H1 (cell line): ENCODE data around the gene PLEKHH2. TPM values are rescaled to one million over a fixed set of nuclear protein-coding genes. Genes with fewer than 3 reads are reported as not detected.

ENCODE experiments used
- CTCF ChIA-PET: fragments of 300-600 bp; sonication (Branson Sonifier 250); formaldehyde crosslinking; loops from one replicate; lab custom pipeline; 2021; ENCODE audit not compliant: partially characterized antibody; lab: Charles Lee
- POLR2A ChIA-PET: fragments of 300-600 bp; sonication (Branson Sonifier 250); formaldehyde crosslinking; loops from one replicate; lab custom pipeline; 2021; ENCODE audit warnings: inconsistent platforms; ENCODE audit not compliant: partially characterized antibody; lab: Charles Lee
- DNase-seq, 2 experiments: peaks; one replicate each; pipeline versions ENCODE4 v3.0.0 to v3.0.0-alpha.2; 2010 to 2022; ENCODE audit warnings: low spot score in 2 of 2, low read depth in 1 of 2, mixed read lengths in 1 of 2
- FAIRE-seq: peaks from 2 replicates; lab custom pipeline; 2011; peaks lifted over from hg19 to GRCh38; lab: Jason Lieb, UNC
- H2AFZ ChIP-seq: 2 replicates; pipeline ENCODE4 v1.8.1; 2012; ENCODE audit warnings: low read length, inconsistent platforms
- H2AK5ac ChIP-seq: 2 replicates; pipeline ENCODE4 v1.6.1; 2013; ENCODE audit warnings: low read depth, low read length
- H2BK120ac ChIP-seq: replicated peaks from 2 replicates; pipeline ENCODE3; 2013; ENCODE audit warnings: low read depth, low read length, inconsistent platforms
- H2BK12ac ChIP-seq: 2 replicates; pipeline ENCODE4 v1.6.1; 2013; ENCODE audit warnings: low read depth, low read length
- H2BK15ac ChIP-seq: 2 replicates; pipeline ENCODE4 v1.6.1; 2013; ENCODE audit warnings: low read length
- H2BK20ac ChIP-seq: 2 replicates; pipeline ENCODE4 v1.6.1; 2013; ENCODE audit warnings: low read length
- H2BK5ac ChIP-seq: 2 replicates; pipeline ENCODE4 v1.6.1; 2013; ENCODE audit warnings: low read depth, low read length
- H3K14ac ChIP-seq: 2 replicates; pipeline ENCODE4 v1.6.1; 2013; ENCODE audit warnings: inconsistent platforms; ENCODE audit not compliant: insufficient read length
- H3K18ac ChIP-seq: 2 replicates; pipeline ENCODE4 v1.6.1; 2013; ENCODE audit warnings: low read length; ENCODE audit errors: extremely low read depth
- H3K23ac ChIP-seq: 2 replicates; pipeline ENCODE4 v1.6.1; 2013; ENCODE audit warnings: inconsistent platforms; ENCODE audit not compliant: insufficient read length
- H3K23me2 ChIP-seq: 2 replicates; pipeline ENCODE4 v1.6.1; 2013; ENCODE audit warnings: low read depth, low read length
- H3K27ac ChIP-seq: 2 replicates; pipeline ENCODE4 v1.6.1; 2011; ENCODE audit warnings: low read depth, low read length, inconsistent platforms
- H3K27me3 ChIP-seq, 4 experiments: replicated peaks in 1 of 4; 1 replicate in 1 of 4; 2 replicates in 3 of 4; pipeline versions ENCODE4 v1.6.1 to v1.8.1; 2011 to 2013; ENCODE audit warnings: low read length in 3 of 4, mild to moderate bottlenecking in 3 of 4, inconsistent platforms in 2 of 4, mixed read lengths in 2 of 4, moderate library complexity in 1 of 4; ENCODE audit not compliant: control insufficient read depth in 3 of 4, insufficient read depth in 3 of 4; ENCODE audit errors: extremely low read depth in 1 of 4
- H3K36me3 ChIP-seq, 4 experiments: 2 replicates each; pipeline versions ENCODE4 v1.6.1 to v1.8.1; 2011 to 2013; ENCODE audit warnings: mild to moderate bottlenecking in 4 of 4, low read length in 3 of 4, moderate library complexity in 2 of 4, control low read depth in 1 of 4, inconsistent platforms in 1 of 4; ENCODE audit not compliant: insufficient read depth in 4 of 4, control insufficient read depth in 2 of 4
- H3K4ac ChIP-seq: replicated peaks from 2 replicates; pipeline ENCODE3; 2013; ENCODE audit warnings: low read length, low read depth, mixed read lengths, inconsistent platforms; ENCODE audit not compliant: insufficient read length
- H3K4me1 ChIP-seq, 4 experiments: replicated peaks in 1 of 4; 1 replicate in 1 of 4; 2 replicates in 3 of 4; pipeline versions ENCODE4 v1.6.1 to v1.8.1; 2011 to 2013; ENCODE audit warnings: low read length in 3 of 4, inconsistent platforms in 2 of 4, mixed read lengths in 1 of 4; ENCODE audit not compliant: insufficient read depth in 4 of 4, control insufficient read depth in 3 of 4
- H3K4me2 ChIP-seq, 2 experiments: 2 replicates each; pipeline versions ENCODE4 v1.6.1 to v1.8.1; 2011 to 2013; ENCODE audit warnings: low read depth in 2 of 2, low read length in 2 of 2, control low read depth in 1 of 2, inconsistent platforms in 1 of 2, mild to moderate bottlenecking in 1 of 2; ENCODE audit not compliant: insufficient read depth in 1 of 2
- H3K4me3 ChIP-seq, 4 experiments: fragments of 200-600, 300-600 bp in 1 of 4; sonication (generic), shearing (Covaris generic), sonication (Bioruptor Twin) in 1 of 4; 2 replicates each; pipeline versions ENCODE4 v1.5.1 to v1.8.1; 2011 to 2016; ENCODE audit warnings: low read length in 4 of 4, low read depth in 3 of 4, control low read depth in 2 of 4, inconsistent platforms in 2 of 4, mild to moderate bottlenecking in 2 of 4, mixed read lengths in 1 of 4, moderate library complexity in 1 of 4; ENCODE audit not compliant: insufficient read depth in 2 of 4; ENCODE audit errors: extremely low read depth in 1 of 4
- H3K56ac ChIP-seq: replicated peaks from 2 replicates; pipeline ENCODE3; 2013; ENCODE audit warnings: low read depth, mild to moderate bottlenecking, mixed read lengths, low read length, inconsistent platforms; ENCODE audit not compliant: insufficient read length
- H3K79me1 ChIP-seq: 2 replicates; pipeline ENCODE4 v1.6.1; 2013; ENCODE audit warnings: low read depth, low read length, control low read depth
- H3K79me2 ChIP-seq, 2 experiments: 2 replicates each; pipeline versions ENCODE4 v1.6.1 to v1.8.1; 2012 to 2013; ENCODE audit warnings: low read length in 2 of 2, mild to moderate bottlenecking in 2 of 2, inconsistent platforms in 1 of 2; ENCODE audit not compliant: insufficient read depth in 2 of 2, control insufficient read depth in 1 of 2
- H3K9ac ChIP-seq, 4 experiments: replicated peaks in 1 of 4; 1 replicate in 1 of 4; 2 replicates in 3 of 4; pipeline versions ENCODE4 v1.6.1 to v1.8.1; 2011 to 2013; ENCODE audit warnings: low read depth in 3 of 4, low read length in 3 of 4, control low read depth in 2 of 4, mild to moderate bottlenecking in 2 of 4, moderate library complexity in 2 of 4, inconsistent platforms in 1 of 4; ENCODE audit errors: extremely low read depth in 1 of 4
- H3K9me3 ChIP-seq, 2 experiments: 2 replicates each; pipeline versions ENCODE4 v1.6.1 to v1.8.1; 2012 to 2013; ENCODE audit warnings: mild to moderate bottlenecking in 2 of 2, moderate library complexity in 2 of 2, control low read depth in 1 of 2, inconsistent platforms in 1 of 2, low read depth in 1 of 2, low read length in 1 of 2, mixed read lengths in 1 of 2; ENCODE audit not compliant: insufficient read depth in 2 of 2
- H4K20me1 ChIP-seq, 2 experiments: replicated peaks in 1 of 2; 2 replicates each; pipeline versions ENCODE3 to v1.8.1; 2011 to 2013; ENCODE audit warnings: inconsistent platforms in 2 of 2, low read length in 2 of 2, mild to moderate bottlenecking in 1 of 2; ENCODE audit not compliant: insufficient read depth in 2 of 2, control insufficient read depth in 1 of 2
- H4K5ac ChIP-seq: 2 replicates; pipeline ENCODE4 v1.6.1; 2013; ENCODE audit warnings: low read length, low read depth, mixed read lengths, inconsistent platforms; ENCODE audit not compliant: insufficient read length
- H4K8ac ChIP-seq: 2 replicates; pipeline ENCODE4 v1.8.0; 2013; ENCODE audit warnings: mild to moderate bottlenecking, moderate library complexity, low read length, inconsistent platforms; ENCODE audit not compliant: insufficient read depth; ENCODE audit errors: extremely low read depth
- H4K91ac ChIP-seq: replicated peaks from 2 replicates; pipeline ENCODE3; 2013; ENCODE audit warnings: low read length, mixed read lengths, inconsistent platforms; ENCODE audit not compliant: insufficient read length
- SP4 ChIP-seq: IDR thresholded peaks from 2 replicates; pipeline ENCODE4 v1.6.1; 2012; ENCODE audit warnings: low read length, inconsistent platforms
- WGBS, 2 experiments: shearing (Covaris generic) in 1 of 2; methylation state at CpG; one replicate each; pipeline versions ENCODE4 v1.1.6 to v1.1.7; 2013 to 2015; ENCODE audit warnings: low lambda C conversion rate in 2 of 2, mixed read lengths in 2 of 2, inconsistent platforms in 1 of 2, low coverage in 1 of 2, missing lambda C conversion rate in 1 of 2; ENCODE audit not compliant: insufficient replicate concordance in 2 of 2, insufficient coverage in 1 of 2, insufficient read length in 1 of 2; ENCODE audit errors: extremely low coverage in 1 of 2, missing lambda C conversion rate in 1 of 2; 5-methylcytosine and 5-hydroxymethylcytosine counted together
- polyA plus RNA-seq, 7 experiments: library from polyadenylated mRNA; depleted of rRNA in 3 of 7; stranded (reverse) in 5 of 7; unstranded in 2 of 7; fragments of >200 nt in 5 of 7; fragments of 200-250 nt in 2 of 7; gene quantifications; 1 replicate in 5 of 7; 2 replicates in 1 of 7; 4 replicates in 1 of 7; pipeline versions ENCODE4 v1.2.1 to v1.2.3, GENCODE V29; 2011 to 2013; ENCODE audit warnings: missing spikeins in 2 of 7, mixed read lengths in 2 of 7
- total RNA-seq: library from RNA; stranded (reverse); fragmentation: NEBNext Ultra II Directional; extraction: Animal tissue kit (Norgen Biotek cat#: 25700); gene quantifications from 2 replicates; pipeline ENCODE4 v1.2.1, GENCODE V29; 2021

Gene PLEKHH2
- total and polyA plus RNA-seq, 2 of the 8 experiments (the other 6 are each of a cell fraction or from before 2014, with no cell fraction given) = 2.2 to 5.0 TPM

DNA sequence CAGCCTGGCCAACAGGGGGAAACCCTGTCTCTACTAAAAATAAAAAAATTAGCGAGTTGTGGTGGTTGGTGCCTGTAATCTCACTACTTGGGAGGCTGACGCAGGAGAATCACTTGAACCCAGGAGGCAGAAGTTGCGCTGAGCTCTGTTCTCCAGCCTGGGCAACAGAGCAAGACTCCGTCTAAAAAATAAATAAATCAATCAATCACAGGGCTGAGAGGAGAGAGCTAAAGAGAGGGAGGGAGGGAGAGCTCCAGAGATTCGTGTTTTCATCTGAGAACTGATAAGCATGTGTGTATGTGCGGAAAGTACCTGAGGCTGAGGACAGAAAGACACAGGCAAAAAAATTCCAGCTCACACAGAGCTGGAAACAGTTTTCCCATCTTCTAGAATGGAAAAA, 99.6 kb downstream of the PLEKHH2 start:
- Histone ChIP-seq H2AK5ac (no peak overlapping the region), H3K23ac (no peak overlapping the region), H3K27ac (no peak overlapping the region), H3K36me3 (no peaks in the 10 kb centered on the region), H3K9me3 (no peaks in the 10 kb centered on the region), H3K4me3 (no peak overlapping the region), H2BK5ac (no peak overlapping the region), H3K4ac (no peak overlapping the region), H2BK15ac (no peak overlapping the region), H4K20me1 (no peaks in the 10 kb centered on the region), H2BK120ac (no peak overlapping the region), H3K18ac (no peak overlapping the region), H4K91ac (no peak overlapping the region), H3K79me2 (no peaks in the 10 kb centered on the region), H3K79me1 (no peaks in the 10 kb centered on the region; the same call in 1 of the 2 replicates), H2BK20ac (no peak overlapping the region), H2AFZ (no peak overlapping the region), H3K4me1 (no peaks in the 10 kb centered on the region), H4K5ac (no peak overlapping the region), H3K23me2 (no peaks in the 10 kb centered on the region), H3K14ac (no peak overlapping the region), H3K27me3 (no peaks in the 10 kb centered on the region), H2BK12ac (no peak overlapping the region), H3K56ac (no peak overlapping the region), H3K4me2 (no peak overlapping the region), H3K9ac (no peak overlapping the region), H4K8ac (no peak overlapping the region)
- TF ChIP-seq SP4 = no peak
- DNase-seq (no peak), FAIRE-seq (no peak)
- CTCF ChIA-PET = interaction anchor here (1.4 to 1.9 kb wide), 4 partner anchors 13 to 160 kb away, joined by 3 to 8 read pairs (median 4); no protein-coding TSS in a partner anchor
- WGBS, 2 experiments = 93% methylated on average over 6 of the region's 6 CpGs; no CpG with 5 or more reads in 1 of the 2 experiments
- POLR2A ChIA-PET = no interaction called here
